ENCODE data around the gene UGT1A7. TPM values are rescaled to one million over a fixed set of nuclear protein-coding genes. Genes with fewer than 3 reads are reported as not detected.

UGT1A7 gene
- total and polyA plus RNA-seq, 9 of the 15 experiments (the other 6 are each of a cell fraction or from before 2014, with no cell fraction given), result not detected

GRCh38 chr2:233811087-233811486, 129.4 kb downstream of the UGT1A7 start (continued):
- TF ChIP-seq CCAR2 (IDR thresholded peaks at IDR 0.05; ENCODE audit: low read depth, low read length) (no peak), TEAD4 (IDR thresholded peaks at IDR 0.05; ENCODE audit: low read length) (no peak), TEAD4 (CRISPR knock-in tag; IDR thresholded peaks at IDR 0.05; ENCODE audit: borderline replicate concordance) (no peak)

GRCh38 chr2:233811732-233812131, 130.0 kb downstream of the UGT1A7 start:
- no peaks in the 10 kb centered on the region for H3K9me3 ChIP-seq (replicated peaks; ENCODE audit: control insufficient read depth, insufficient read depth, low read depth, low read length)
- no peak for DNase-seq (ENCODE audit: extremely low read depth in 1 of 4, low spot score in 3 of 4)
- no peak for FAIRE-seq
- no peak overlapping the region for H2AFZ ChIP-seq (ENCODE audit: low read depth, low read length)
- in situ Hi-C loops (cut with MboI), result no loop called here
- peaks cover 2 to 30% of the 10 kb centered on the region in 2 experiments; a peak in 3 of 5 replicates for H3K27me3 ChIP-seq (ENCODE audit: control insufficient read depth in 2 of 2, insufficient read depth in 2 of 2, low read length in 2 of 2)
- H3K9me1 ChIP-seq (ENCODE audit: control insufficient read depth, insufficient read depth, low read length), result no peaks in the 10 kb centered on the region
- POLR2A ChIA-PET, result no interaction called here
- no peak overlapping the region for H3K27ac ChIP-seq (ENCODE audit: extremely low read depth, low read depth, low read length)
- TF ChIP-seq TRIM28 (IDR thresholded peaks at IDR 0.05), result no peak
- H3K4me1 ChIP-seq (replicated peaks in 1 of 2; ENCODE audit: control insufficient read depth in 2 of 2, insufficient read depth in 2 of 2, low read length in 2 of 2), result no peaks in the 10 kb centered on the region; a peak in 1 of 5 replicates
- ATAC-seq, result no peak
- intact Hi-C loops (cut with micrococcal nuclease), result no loop called here
- 0% methylated on average over 6 of the region's 8 CpGs for WGBS (ENCODE audit: insufficient coverage, low coverage, missing lambda C conversion rate)
- H4K20me1 ChIP-seq (replicated peaks; ENCODE audit: control insufficient read depth, insufficient read depth, low read length), result no peaks in the 10 kb centered on the region
- no peaks in the 10 kb centered on the region for H3K36me3 ChIP-seq (ENCODE audit: control insufficient read depth, insufficient read depth, low read length)
- BruUV-seq (replicated peaks), result no TSS peak
- H3K4me2 ChIP-seq (ENCODE audit: insufficient read depth, low read length), result no peak overlapping the region
- H3K4me3 ChIP-seq, result no peak overlapping the region
- no peaks in the 10 kb centered on the region for H3K79me2 ChIP-seq (ENCODE audit: control insufficient read depth, insufficient read depth, low read length)
- CTCF ChIA-PET (ENCODE audit: low intra/inter-chr PET ratio), result no interaction called here
- H3K9ac ChIP-seq (ENCODE audit: insufficient read depth in 1 of 2, low read depth in 2 of 2, low read length in 2 of 2), result no peak overlapping the region
